ENCODE results near the gene EXOC3L1. TPM values are rescaled to one million over a fixed set of nuclear protein-coding genes. Genes with fewer than 3 reads are reported as not detected.

Gene EXOC3L1, protein sequence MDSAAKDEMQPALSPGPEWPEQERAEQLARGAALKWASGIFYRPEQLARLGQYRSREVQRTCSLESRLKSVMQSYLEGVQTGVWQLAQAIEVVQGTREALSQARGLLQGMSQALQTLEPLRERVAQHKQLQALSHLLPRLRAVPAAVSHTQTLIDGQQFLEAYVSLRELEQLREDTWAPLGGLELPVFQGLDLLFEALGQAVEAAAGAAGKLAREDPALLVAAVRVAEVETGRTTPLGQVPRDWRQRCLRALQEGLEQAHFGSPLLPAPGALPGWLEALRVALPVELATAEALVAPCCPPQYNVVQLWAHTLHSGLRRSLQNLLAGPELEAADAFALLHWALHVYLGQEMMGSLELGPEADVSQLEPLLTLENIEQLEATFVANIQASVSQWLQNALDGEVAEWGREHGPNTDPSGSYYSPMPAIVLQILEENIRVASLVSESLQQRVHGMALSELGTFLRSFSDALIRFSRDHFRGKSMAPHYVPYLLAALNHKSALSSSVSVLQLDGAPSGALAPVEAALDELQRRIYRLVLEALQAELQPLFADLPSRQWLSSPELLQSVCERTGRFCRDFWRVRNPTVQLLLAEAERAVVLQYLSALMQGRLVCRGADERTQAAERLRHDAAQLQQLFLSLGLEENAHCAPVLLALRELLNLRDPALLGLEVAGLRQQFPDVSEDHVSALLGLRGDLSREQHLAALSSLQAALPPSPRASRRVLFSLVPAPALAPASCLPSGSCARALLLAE
- polyA plus RNA-seq (2011; rRNA removed) (0.06 TPM in 1 of 2 replicates, not detected in the other), polyA plus RNA-seq (2017; fragmentation: RNase III; extraction: RNeasy Plus Mini Kit Qiagen cat#74134 plus additional on column Dnase treatment) (not detected in 3 replicates), polyA minus RNA-seq (2011; rRNA and poly(A)+ RNA removed) (not detected in 2 replicates)
- polyA plus RNA-seq (2012; cell fraction: cytosol; rRNA removed) = 0.12 and 0.15 TPM in 2 replicates
- polyA plus RNA-seq (2012; cell fraction: nucleus; rRNA removed) = 0.09 and 0.24 TPM in 2 replicates

DNA sequence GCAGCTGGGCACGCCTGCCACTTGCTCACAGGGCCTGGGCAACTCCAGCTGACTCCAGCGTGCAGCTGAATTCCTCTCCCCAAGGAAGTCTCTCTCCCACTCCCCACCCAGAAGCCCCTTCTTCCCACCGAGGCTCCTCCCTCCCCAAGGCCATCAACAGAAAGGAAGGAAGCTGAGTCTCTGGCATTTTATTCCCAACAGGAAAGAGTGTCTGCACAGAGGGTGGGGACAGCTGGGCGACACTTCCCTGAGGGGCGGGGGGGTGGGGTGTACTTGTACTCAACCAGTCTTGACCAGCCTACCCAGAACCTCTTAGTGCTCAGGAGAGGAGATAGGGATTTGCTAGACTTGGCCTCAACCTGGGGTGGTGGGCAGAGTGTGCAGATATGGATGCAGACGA is at the start of gene EXOC3L1:
EXOC3L1 (minus strand) TSS at position 96 of the 400 bp plus-strand sequence. CDS start 460 bp downstream, outside the sequence.
- H3K27ac ChIP-seq = no peak within 1 kb of the TSS
- TF ChIP-seq RCOR1 (IDR thresholded peaks at IDR 0.05; ENCODE audit: low read depth, low read length) = no peak
- TF ChIP-seq, protein P1, sequence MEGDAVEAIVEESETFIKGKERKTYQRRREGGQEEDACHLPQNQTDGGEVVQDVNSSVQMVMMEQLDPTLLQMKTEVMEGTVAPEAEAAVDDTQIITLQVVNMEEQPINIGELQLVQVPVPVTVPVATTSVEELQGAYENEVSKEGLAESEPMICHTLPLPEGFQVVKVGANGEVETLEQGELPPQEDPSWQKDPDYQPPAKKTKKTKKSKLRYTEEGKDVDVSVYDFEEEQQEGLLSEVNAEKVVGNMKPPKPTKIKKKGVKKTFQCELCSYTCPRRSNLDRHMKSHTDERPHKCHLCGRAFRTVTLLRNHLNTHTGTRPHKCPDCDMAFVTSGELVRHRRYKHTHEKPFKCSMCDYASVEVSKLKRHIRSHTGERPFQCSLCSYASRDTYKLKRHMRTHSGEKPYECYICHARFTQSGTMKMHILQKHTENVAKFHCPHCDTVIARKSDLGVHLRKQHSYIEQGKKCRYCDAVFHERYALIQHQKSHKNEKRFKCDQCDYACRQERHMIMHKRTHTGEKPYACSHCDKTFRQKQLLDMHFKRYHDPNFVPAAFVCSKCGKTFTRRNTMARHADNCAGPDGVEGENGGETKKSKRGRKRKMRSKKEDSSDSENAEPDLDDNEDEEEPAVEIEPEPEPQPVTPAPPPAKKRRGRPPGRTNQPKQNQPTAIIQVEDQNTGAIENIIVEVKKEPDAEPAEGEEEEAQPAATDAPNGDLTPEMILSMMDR (IDR thresholded peaks at IDR 0.05) = no peak
- no peak for TF ChIP-seq HDAC2 (IDR thresholded peaks at IDR 0.05)
- TF ChIP-seq MAZ (IDR thresholded peaks at IDR 0.05; ENCODE audit: borderline replicate concordance, low read depth, low read length) = no peak
- no peak for TF ChIP-seq NFE2L2 (conservative IDR thresholded peaks at IDR 0.05; ENCODE audit: low read length)
- TF ChIP-seq EHF (CRISPR knock-in tag; IDR thresholded peaks at IDR 0.05) = no peak
- no peak for TF ChIP-seq ZNF302 (CRISPR knock-in tag; IDR thresholded peaks at IDR 0.05)
- no peak for ATAC-seq
- WGBS (ENCODE audit: missing lambda C conversion rate) = 73% methylated on average over 4 of the region's 6 CpGs
- POLR2A ChIA-PET = no interaction called here
- no peak for FAIRE-seq
- peaks cover 26% of the 10 kb centered on the region for H3K4me1 ChIP-seq
- H3K9me3 ChIP-seq = no peaks in the 10 kb centered on the region
- CTCF ChIA-PET = interaction anchor here (0.6 to 10.7 kb wide), 9 partner anchors 8 to 236 kb away, joined by 3 to 162 read pairs (median 6); partner anchors contain the start of genes ELMO3, FBXL8, NOL3 and TRADD
- no peak within 1 kb of the TSS for H3K4me3 ChIP-seq
- DNase-seq (ENCODE audit: low read depth in 1 of 2, low spot score in 1 of 2) = no peak
- H3K4me2 ChIP-seq = no peak within 1 kb of the TSS

DNA sequence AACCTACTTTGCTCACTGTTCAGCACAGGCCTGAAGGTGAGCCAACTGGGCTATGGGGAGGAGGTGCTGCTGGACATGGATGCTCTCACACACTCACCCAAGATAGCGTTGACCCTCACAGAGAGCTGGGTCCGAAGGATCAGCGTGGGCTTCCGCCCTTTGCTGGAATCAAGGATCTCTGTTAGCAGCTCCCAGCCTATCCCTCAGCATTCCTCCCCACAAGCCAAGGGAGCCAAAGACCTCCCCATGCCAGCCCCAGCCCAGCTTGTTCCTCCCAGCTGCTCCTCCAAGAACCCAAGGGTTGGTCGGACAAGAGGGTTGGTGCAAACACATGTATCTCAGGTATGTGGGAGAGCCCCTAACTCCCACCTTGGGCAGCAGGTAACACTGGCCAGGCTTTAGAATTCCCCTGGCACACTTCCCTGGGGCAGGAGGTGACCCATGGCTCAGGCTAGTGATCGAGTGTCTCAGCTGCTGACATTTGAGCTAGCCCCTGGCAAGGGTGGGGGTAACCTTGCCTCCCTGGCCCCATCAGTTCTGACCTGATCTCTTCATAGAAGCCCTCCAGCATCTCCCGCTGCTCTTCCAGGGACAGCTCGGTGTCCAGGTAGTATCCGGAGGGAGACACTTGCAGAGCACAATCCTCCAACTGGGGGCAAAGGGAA is 49.0 kb upstream of the EXOC3L1 start:
- ATAC-seq = no peak

DNA sequence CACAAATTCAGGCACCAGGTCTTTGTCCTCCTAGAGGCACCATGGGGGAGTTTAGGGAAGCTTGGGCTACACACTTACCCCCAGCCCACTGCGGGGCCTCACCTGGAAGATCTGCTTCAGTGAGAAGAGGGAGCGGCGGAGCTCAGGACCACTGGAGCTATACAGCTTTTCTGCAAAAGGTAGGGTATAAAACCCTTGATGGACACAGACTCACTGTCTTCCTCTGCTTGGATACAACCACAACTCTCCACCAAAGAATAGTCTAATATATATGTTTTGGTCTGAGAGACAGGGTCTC is 48.3 kb upstream of the EXOC3L1 start:
- ATAC-seq (no peak), FAIRE-seq (no peak)
- no peak for TF ChIP-seq CBX2 (IDR thresholded peaks at IDR 0.05; ENCODE audit: borderline replicate concordance, low read depth)
- TF ChIP-seq, protein P2, sequence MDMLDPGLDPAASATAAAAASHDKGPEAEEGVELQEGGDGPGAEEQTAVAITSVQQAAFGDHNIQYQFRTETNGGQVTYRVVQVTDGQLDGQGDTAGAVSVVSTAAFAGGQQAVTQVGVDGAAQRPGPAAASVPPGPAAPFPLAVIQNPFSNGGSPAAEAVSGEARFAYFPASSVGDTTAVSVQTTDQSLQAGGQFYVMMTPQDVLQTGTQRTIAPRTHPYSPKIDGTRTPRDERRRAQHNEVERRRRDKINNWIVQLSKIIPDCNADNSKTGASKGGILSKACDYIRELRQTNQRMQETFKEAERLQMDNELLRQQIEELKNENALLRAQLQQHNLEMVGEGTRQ (IDR thresholded peaks at IDR 0.05) = no peak
- TF ChIP-seq PHF8 (IDR thresholded peaks at IDR 0.05; ENCODE audit: borderline replicate concordance, low read depth) = no peak
- no peak for TF ChIP-seq POLR2A (IDR thresholded peaks at IDR 0.05; ENCODE audit: low read length)
- TF ChIP-seq, protein P3, sequence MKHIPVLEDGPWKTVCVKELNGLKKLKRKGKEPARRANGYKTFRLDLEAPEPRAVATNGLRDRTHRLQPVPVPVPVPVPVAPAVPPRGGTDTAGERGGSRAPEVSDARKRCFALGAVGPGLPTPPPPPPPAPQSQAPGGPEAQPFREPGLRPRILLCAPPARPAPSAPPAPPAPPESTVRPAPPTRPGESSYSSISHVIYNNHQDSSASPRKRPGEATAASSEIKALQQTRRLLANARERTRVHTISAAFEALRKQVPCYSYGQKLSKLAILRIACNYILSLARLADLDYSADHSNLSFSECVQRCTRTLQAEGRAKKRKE (CRISPR knock-in tag; IDR thresholded peaks at IDR 0.05; ENCODE audit: low read depth) = no peak
- no peak for TF ChIP-seq JUN (IDR thresholded peaks at IDR 0.05)
- no peak for TF ChIP-seq EP300 (IDR thresholded peaks at IDR 0.05)
- TF ChIP-seq RNF2 (IDR thresholded peaks at IDR 0.05; ENCODE audit: borderline replicate concordance, low read depth) = no peak
- TF ChIP-seq FOSB (CRISPR knock-in tag; IDR thresholded peaks at IDR 0.05) = no peak
- no peak for TF ChIP-seq FOSL2 (IDR thresholded peaks at IDR 0.05)
- no peak for TF ChIP-seq FOSL2 (CRISPR knock-in tag; IDR thresholded peaks at IDR 0.05)

More for the DNA sequence above, 49.0 kb upstream of the EXOC3L1 start:
- POLR2A ChIA-PET = interaction anchor here (1.0 to 2.4 kb wide), 2 partner anchors 9 to 12 kb away, joined by 3 to 14 read pairs; partner anchors contain the start of genes FHOD1 and TMEM208
- Histone ChIP-seq H3K4me1 (peaks cover 40% of the 10 kb centered on the region), H3K27ac (peak overlapping the region in 1 of 2 experiments; percentile 21; a peak in 1 of 6 replicates), H3K4me2 (no peak overlapping the region), H3K4me3 (no peak overlapping the region), H3K9me3 (no peaks in the 10 kb centered on the region)
- TF ChIP-seq HOXB13 (CRISPR knock-in tag; IDR thresholded peaks at IDR 0.05; ENCODE audit: low read depth) (no peak), HOXB5 (CRISPR knock-in tag; IDR thresholded peaks at IDR 0.05) (no peak), RFX5 (IDR thresholded peaks at IDR 0.05) (no peak), RAD21 (conservative IDR thresholded peaks at IDR 0.05 in 1 of 2, IDR thresholded peaks at IDR 0.05 in 1 of 2) (no peak), CEBPB (IDR thresholded peaks at IDR 0.05) (no peak), KDM5A (IDR thresholded peaks at IDR 0.05) (no peak), CHD4 (IDR thresholded peaks at IDR 0.05; ENCODE audit: borderline replicate concordance) (no peak), CHD2 (IDR thresholded peaks at IDR 0.05; ENCODE audit: low read length, partially characterized antibody) (no peak), EHF (CRISPR knock-in tag; IDR thresholded peaks at IDR 0.05) (no peak), FOXS1 (CRISPR knock-in tag; IDR thresholded peaks at IDR 0.05) (no peak), EP300 (IDR thresholded peaks at IDR 0.05) (no peak), GATA3 (IDR thresholded peaks at IDR 0.05; ENCODE audit: borderline replicate concordance) (no peak), TP53 (CRISPR knock-in tag; IDR thresholded peaks at IDR 0.05) (no peak), NR3C1 (IDR thresholded peaks at IDR 0.05) (no peak), RARB (CRISPR knock-in tag; IDR thresholded peaks at IDR 0.05) (no peak), KDM1A (IDR thresholded peaks at IDR 0.05; ENCODE audit: low read depth) (no peak), HDAC2 (IDR thresholded peaks at IDR 0.05) (no peak), FOSB (CRISPR knock-in tag; IDR thresholded peaks at IDR 0.05) (no peak)
- TF ChIP-seq, protein P4, sequence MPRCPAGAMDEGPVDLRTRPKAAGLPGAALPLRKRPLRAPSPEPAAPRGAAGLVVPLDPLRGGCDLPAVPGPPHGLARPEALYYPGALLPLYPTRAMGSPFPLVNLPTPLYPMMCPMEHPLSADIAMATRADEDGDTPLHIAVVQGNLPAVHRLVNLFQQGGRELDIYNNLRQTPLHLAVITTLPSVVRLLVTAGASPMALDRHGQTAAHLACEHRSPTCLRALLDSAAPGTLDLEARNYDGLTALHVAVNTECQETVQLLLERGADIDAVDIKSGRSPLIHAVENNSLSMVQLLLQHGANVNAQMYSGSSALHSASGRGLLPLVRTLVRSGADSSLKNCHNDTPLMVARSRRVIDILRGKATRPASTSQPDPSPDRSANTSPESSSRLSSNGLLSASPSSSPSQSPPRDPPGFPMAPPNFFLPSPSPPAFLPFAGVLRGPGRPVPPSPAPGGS (IDR thresholded peaks at IDR 0.05) = no peak
- CTCF ChIA-PET = interaction anchor here (0.6 to 14.1 kb wide), 7 partner anchors 6 to 46 kb away, joined by 3 to 138 read pairs (median 5); partner anchors contain the start of genes FHOD1, PLEKHG4, SLC9A5 and TMEM208
- no peak for DNase-seq (ENCODE audit: low read depth in 1 of 2, low spot score in 1 of 2)
- 91% methylated on average over 8 of the region's 9 CpGs for WGBS (ENCODE audit: missing lambda C conversion rate)
- FAIRE-seq = no peak

More for the DNA sequence above, 48.3 kb upstream of the EXOC3L1 start:
- Histone ChIP-seq H3K4me1 (peaks cover 33% of the 10 kb centered on the region), H3K4me3 (no peak overlapping the region), H3K4me2 (no peak overlapping the region), H3K9me3 (no peaks in the 10 kb centered on the region), H3K27ac (no peak overlapping the region)
- ChIA-PET POLR2A (interaction anchor here (1.0 to 2.4 kb wide), 2 partner anchors 9 to 11 kb away, joined by 3 to 14 read pairs; partner anchors contain the start of genes FHOD1 and TMEM208), CTCF (interaction anchor here (0.6 to 14.1 kb wide), 5 partner anchors 7 to 41 kb away, joined by 3 to 138 read pairs (median 6); partner anchors contain the start of genes FHOD1, PLEKHG4, SLC9A5 and TMEM208)
- WGBS (ENCODE audit: missing lambda C conversion rate) = 100% methylated on average over 3 of the region's 3 CpGs
- DNase-seq (ENCODE audit: low read depth in 1 of 2, low spot score in 1 of 2) = no peak

Data from A549 (cell line).